Kidney epithelial cell (primary cell): ENCODE measurements around the gene PPP1R16B. TPM values are rescaled to one million over a fixed set of nuclear protein-coding genes. Genes with fewer than 3 reads are reported as not detected.

Experiments used
- DNase-seq: peaks from one replicate; pipeline ENCODE4 v3.0.0-alpha.2; 2010; ENCODE audit warnings: low read depth
- H3K27me3 ChIP-seq: 2 replicates; pipeline ENCODE4 v1.6.0; 2011; ENCODE audit warnings: low read length; ENCODE audit not compliant: control insufficient read depth, insufficient read depth
- H3K36me3 ChIP-seq: 2 replicates; pipeline ENCODE4 v1.5.1; 2011; ENCODE audit warnings: low read length; ENCODE audit not compliant: control insufficient read depth, insufficient read depth
- H3K4me3 ChIP-seq: 2 replicates; pipeline ENCODE4 v1.5.1; 2011; ENCODE audit warnings: low read depth, mild to moderate bottlenecking, control low read depth, low read length
- CTCF ChIP-seq: IDR thresholded peaks from 2 replicates; pipeline ENCODE4 v1.5.1; 2011; ENCODE audit warnings: mild to moderate bottlenecking, moderate library complexity, low read length, control low read depth, inconsistent platforms; ENCODE audit not compliant: insufficient read depth, poor library complexity, severe bottlenecking
- total RNA-seq: library from RNA; depleted of rRNA; stranded (reverse); fragments of >200 nt; gene quantifications from 2 replicates; pipeline ENCODE4 v1.2.3, GENCODE V29; 2015

PPP1R16B gene
- total RNA-seq, 1 donor from 2014 or later = 0.13 TPM

GRCh38 chr20:38764567-38765318 lies 40.8 kb upstream of the PPP1R16B start:
- H3K36me3 ChIP-seq = peaks cover 3% of the 10 kb centered on the region
- H3K27me3 ChIP-seq = no peaks in the 10 kb centered on the region
- H3K4me3 ChIP-seq = no peak overlapping the region
- no peak for TF ChIP-seq CTCF
- peak; percentile 86 for DNase-seq

GRCh38 chr20:38766071-38766470 lies 39.4 kb upstream of the PPP1R16B start:
- DNase-seq = no peak
- Histone ChIP-seq H3K27me3 (no peaks in the 10 kb centered on the region), H3K36me3 (peaks cover 3% of the 10 kb centered on the region), H3K4me3 (no peak overlapping the region)
- TF ChIP-seq CTCF = no peak

- H3K4me3 ChIP-seq = no peak overlapping the region
- H3K36me3 ChIP-seq = peaks cover 2% of the 10 kb centered on the region
Observed at GRCh38 chr20:38769376-38770295, 35.9 kb upstream of the PPP1R16B start.

DNA sequence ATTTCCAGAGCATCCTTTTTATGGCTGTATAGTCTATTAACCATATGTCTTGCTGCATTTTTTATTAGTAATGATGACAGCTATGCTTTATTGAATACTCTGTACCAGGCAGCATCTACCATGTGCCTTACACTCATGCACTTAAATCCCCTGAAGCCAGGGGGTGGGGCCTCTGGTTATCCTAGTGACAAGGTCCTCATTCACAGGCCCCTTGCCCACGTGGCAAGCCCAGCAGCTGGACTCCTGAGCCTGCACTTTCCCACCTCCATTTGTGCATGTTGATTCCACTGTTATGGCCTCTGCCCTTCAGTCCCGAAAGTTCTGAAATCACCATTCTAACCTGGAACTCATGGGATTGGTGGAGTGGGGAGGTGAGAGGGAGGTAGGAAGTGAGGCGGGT lies 35.0 kb upstream of the PPP1R16B start:
- DNase-seq = no peak
- Histone ChIP-seq H3K27me3 (no peaks in the 10 kb centered on the region), H3K36me3 (peaks cover 2% of the 10 kb centered on the region), H3K4me3 (no peak overlapping the region)
- TF ChIP-seq CTCF = no peak

More at GRCh38 chr20:38769376-38770295, 35.9 kb upstream of the PPP1R16B start:
- no peak for DNase-seq
- no peak for TF ChIP-seq CTCF
- no peaks in the 10 kb centered on the region for H3K27me3 ChIP-seq

DNA sequence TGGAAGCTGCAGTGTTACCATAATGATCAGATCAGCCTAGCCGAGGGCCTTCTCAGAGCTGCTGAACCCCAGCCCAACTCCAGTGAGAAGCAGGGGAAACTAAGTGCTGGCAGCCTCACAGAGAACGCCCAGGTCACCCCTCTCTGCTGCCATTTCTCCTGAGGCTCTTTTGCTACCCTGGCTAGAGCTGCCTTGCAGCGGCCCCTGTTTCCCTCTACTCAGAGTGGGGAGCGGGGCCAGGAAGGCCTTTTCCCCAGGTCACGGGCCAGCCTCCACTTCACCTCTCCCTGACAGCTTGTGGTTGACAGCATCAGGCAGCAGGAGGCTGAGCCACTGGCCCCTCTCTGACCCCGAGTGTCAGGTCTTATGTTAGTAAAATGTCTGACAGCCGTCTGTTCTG lies 34.5 kb upstream of the PPP1R16B start:
- no peak for DNase-seq
- Histone ChIP-seq H3K27me3 (no peaks in the 10 kb centered on the region), H3K36me3 (peaks cover 2% of the 10 kb centered on the region), H3K4me3 (no peak overlapping the region)
- no peak for TF ChIP-seq CTCF
